ENCODE results near the gene DHCR24. TPM values are rescaled to one million over a fixed set of nuclear protein-coding genes. Genes with fewer than 3 reads are reported as not detected.
A peak's percentile ranks its signal among the peaks of the same experiment; 100 is the strongest.

The DHCR24 gene
- total and polyA plus RNA-seq, 2 donors (not counting 3 experiments of a cell fraction or from before 2014, with no cell fraction given), result 223 to 239 TPM

DNA sequence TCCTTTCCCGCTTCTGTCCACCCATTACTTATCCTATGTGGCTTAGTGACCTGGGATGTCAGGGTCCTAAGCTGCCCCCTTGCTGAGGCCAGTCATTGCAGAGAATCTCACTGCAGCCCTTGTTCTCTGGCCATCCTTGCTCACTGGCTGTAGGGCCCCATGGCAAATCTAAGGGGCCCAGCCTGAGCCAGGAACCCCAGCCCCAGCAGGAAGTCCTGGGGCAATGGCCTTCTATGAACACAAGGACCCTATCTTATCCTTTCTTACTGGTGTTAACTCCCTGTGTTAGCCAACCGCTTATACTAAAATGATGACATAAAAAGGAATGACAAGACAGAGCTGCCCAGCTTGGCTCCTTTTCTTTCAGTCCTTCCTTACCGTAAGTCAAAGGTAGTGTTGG lies 29.9 kb downstream of the DHCR24 start:
- no TSS peak for BruUV-seq (replicated peaks)
- H3K4me1 ChIP-seq (ENCODE audit: control insufficient read depth, extremely low read depth, insufficient read depth, low read length), result peaks cover 7% of the 10 kb centered on the region
- no peak for FAIRE-seq
- H3K36me3 ChIP-seq (ENCODE audit: control insufficient read depth in 2 of 2, extremely low read depth in 1 of 2, insufficient read depth in 2 of 2, low read length in 2 of 2), result peaks cover 15 to 20% of the 10 kb centered on the region in 2 experiments
- ChIA-PET CTCF (no interaction called here), POLR2A (no interaction called here)
- intact Hi-C loops (cut with micrococcal nuclease) (no loop called here), dilution Hi-C loops (cut with MboI; ENCODE audit: extremely low pct_ligation_motif_present, low sequenced_read_pairs) (no loop called here)
- H4K20me1 ChIP-seq (replicated peaks; ENCODE audit: control insufficient read depth, extremely low read depth, insufficient read depth, low read length), result peaks cover 2% of the 10 kb centered on the region
- H3K79me2 ChIP-seq (ENCODE audit: control insufficient read depth, insufficient read depth, low read length), result no peaks in the 10 kb centered on the region
- no peak overlapping the region for H3K4me2 ChIP-seq (ENCODE audit: insufficient read depth, low read length)
- no peak overlapping the region for H3K9ac ChIP-seq (replicated peaks; ENCODE audit: extremely low read depth, insufficient read depth, low read length)
- no peaks in the 10 kb centered on the region for H3K9me3 ChIP-seq (replicated peaks; ENCODE audit: control insufficient read depth, insufficient read depth, low read length)
- no peak for DNase-seq (ENCODE audit: low read depth, low spot score)
- H3K4me3 ChIP-seq (replicated peaks in 1 of 3; ENCODE audit: insufficient read depth in 1 of 3, low read depth in 1 of 3, low read length in 3 of 3), result no peak overlapping the region
- peak overlapping the region; percentile 1 for H3K27ac ChIP-seq (ENCODE audit: insufficient read depth, low read depth, low read length)
- H3K9me1 ChIP-seq (replicated peaks; ENCODE audit: control insufficient read depth, extremely low read depth, insufficient read depth, low read length), result no peaks in the 10 kb centered on the region
- H3K27me3 ChIP-seq (ENCODE audit: control insufficient read depth in 2 of 2, insufficient read depth in 2 of 2, low read length in 2 of 2), result no peaks in the 10 kb centered on the region
- H2AFZ ChIP-seq (ENCODE audit: low read depth, low read length), result no peak overlapping the region
- TF ChIP-seq POLR2A (IDR thresholded peaks at IDR 0.05; ENCODE audit: low read depth, low read length), result no peak
- TF ChIP-seq MYC (IDR thresholded peaks at IDR 0.05; ENCODE audit: low read depth, low read length), result no peak
- TF ChIP-seq POLR2AphosphoS5 (IDR thresholded peaks at IDR 0.05; ENCODE audit: insufficient read depth, low read depth, low read length), result no peak
- TF ChIP-seq, protein P1, sequence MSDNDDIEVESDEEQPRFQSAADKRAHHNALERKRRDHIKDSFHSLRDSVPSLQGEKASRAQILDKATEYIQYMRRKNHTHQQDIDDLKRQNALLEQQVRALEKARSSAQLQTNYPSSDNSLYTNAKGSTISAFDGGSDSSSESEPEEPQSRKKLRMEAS (IDR thresholded peaks at IDR 0.05; ENCODE audit: insufficient read depth, insufficient read length), result no peak

DNA sequence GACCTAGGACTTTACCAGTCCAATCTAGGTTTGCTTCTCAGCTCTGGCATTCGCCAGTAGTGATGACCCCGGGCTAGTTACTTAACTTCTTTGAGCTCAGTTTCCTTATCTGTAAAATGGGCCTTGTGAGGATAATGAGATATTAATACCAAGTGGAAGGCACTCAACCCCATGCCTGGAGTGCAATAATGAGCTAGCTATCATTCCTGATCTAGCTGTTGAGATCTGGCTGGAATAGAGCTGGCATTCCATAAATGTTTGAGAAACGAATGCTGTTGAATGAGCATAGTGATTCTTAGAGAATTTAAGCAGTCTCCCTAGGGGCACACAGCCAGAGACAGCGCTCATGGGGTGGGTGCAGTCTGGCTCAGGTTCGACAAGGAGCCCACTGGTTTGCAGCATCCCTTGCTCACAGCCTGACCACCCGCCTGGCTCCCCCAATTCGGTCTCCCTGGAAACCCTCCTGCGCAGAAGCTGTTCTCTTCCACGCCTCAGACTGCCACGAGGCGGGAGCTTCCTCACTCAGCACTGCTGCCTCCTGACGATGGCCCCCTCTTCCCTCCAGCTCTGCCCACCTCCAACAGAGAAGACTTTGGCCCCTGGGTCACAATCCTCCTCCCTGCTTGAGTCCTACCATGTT lies 32.5 kb downstream of the DHCR24 start:
- H3K79me2 ChIP-seq (ENCODE audit: control insufficient read depth, insufficient read depth, low read length), result no peaks in the 10 kb centered on the region
- intact Hi-C loops (cut with micrococcal nuclease), result no loop called here
- no peaks in the 10 kb centered on the region for H3K27me3 ChIP-seq (ENCODE audit: control insufficient read depth in 2 of 2, insufficient read depth in 2 of 2, low read length in 2 of 2)
- FAIRE-seq (no peak), DNase-seq (ENCODE audit: low read depth, low spot score) (no peak)
- H3K9ac ChIP-seq (replicated peaks; ENCODE audit: extremely low read depth, insufficient read depth, low read length), result no peak overlapping the region
- peaks cover 17 to 36% of the 10 kb centered on the region in 2 experiments for H3K36me3 ChIP-seq (ENCODE audit: control insufficient read depth in 2 of 2, extremely low read depth in 1 of 2, insufficient read depth in 2 of 2, low read length in 2 of 2)
- no peak overlapping the region for H2AFZ ChIP-seq (ENCODE audit: low read depth, low read length)
- no peak overlapping the region for H3K4me3 ChIP-seq (replicated peaks in 1 of 3; ENCODE audit: insufficient read depth in 1 of 3, low read depth in 1 of 3, low read length in 3 of 3)
- H3K9me3 ChIP-seq (replicated peaks; ENCODE audit: control insufficient read depth, insufficient read depth, low read length), result no peaks in the 10 kb centered on the region
- peaks cover 2% of the 10 kb centered on the region for H4K20me1 ChIP-seq (replicated peaks; ENCODE audit: control insufficient read depth, extremely low read depth, insufficient read depth, low read length)
- dilution Hi-C loops (cut with MboI; ENCODE audit: extremely low pct_ligation_motif_present, low sequenced_read_pairs), result no loop called here
- CTCF ChIA-PET, result interaction anchor here (0.7 kb wide), 1 partner anchor 22 kb away, joined by 3 read pairs; no protein-coding TSS in a partner anchor
- no peak overlapping the region for H3K4me2 ChIP-seq (ENCODE audit: insufficient read depth, low read length)
- H3K9me1 ChIP-seq (replicated peaks; ENCODE audit: control insufficient read depth, extremely low read depth, insufficient read depth, low read length), result no peaks in the 10 kb centered on the region
- no peak for TF ChIP-seq MYC (IDR thresholded peaks at IDR 0.05; ENCODE audit: low read depth, low read length)
- TF ChIP-seq POLR2A (IDR thresholded peaks at IDR 0.05; ENCODE audit: low read depth, low read length), result no peak
- TF ChIP-seq FOS (IDR thresholded peaks at IDR 0.05; ENCODE audit: borderline replicate concordance, insufficient read depth, low read length), result no peak
- TF ChIP-seq JUN (IDR thresholded peaks at IDR 0.05; ENCODE audit: borderline replicate concordance, insufficient read depth, insufficient read length, low read depth), result no peak
- TF ChIP-seq, protein P2, sequence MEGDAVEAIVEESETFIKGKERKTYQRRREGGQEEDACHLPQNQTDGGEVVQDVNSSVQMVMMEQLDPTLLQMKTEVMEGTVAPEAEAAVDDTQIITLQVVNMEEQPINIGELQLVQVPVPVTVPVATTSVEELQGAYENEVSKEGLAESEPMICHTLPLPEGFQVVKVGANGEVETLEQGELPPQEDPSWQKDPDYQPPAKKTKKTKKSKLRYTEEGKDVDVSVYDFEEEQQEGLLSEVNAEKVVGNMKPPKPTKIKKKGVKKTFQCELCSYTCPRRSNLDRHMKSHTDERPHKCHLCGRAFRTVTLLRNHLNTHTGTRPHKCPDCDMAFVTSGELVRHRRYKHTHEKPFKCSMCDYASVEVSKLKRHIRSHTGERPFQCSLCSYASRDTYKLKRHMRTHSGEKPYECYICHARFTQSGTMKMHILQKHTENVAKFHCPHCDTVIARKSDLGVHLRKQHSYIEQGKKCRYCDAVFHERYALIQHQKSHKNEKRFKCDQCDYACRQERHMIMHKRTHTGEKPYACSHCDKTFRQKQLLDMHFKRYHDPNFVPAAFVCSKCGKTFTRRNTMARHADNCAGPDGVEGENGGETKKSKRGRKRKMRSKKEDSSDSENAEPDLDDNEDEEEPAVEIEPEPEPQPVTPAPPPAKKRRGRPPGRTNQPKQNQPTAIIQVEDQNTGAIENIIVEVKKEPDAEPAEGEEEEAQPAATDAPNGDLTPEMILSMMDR (IDR thresholded peaks at IDR 0.05; ENCODE audit: extremely low read depth in 1 of 2, insufficient read depth in 1 of 2, low read depth in 1 of 2, low read length in 2 of 2), result no peak
- TF ChIP-seq EZH2 (IDR thresholded peaks at IDR 0.05; ENCODE audit: borderline replicate concordance, low read depth, low read length, severe bottlenecking), result no peak
- TF ChIP-seq, protein P1 (IDR thresholded peaks at IDR 0.05; ENCODE audit: insufficient read depth, insufficient read length), result no peak
- TF ChIP-seq POLR2AphosphoS5 (IDR thresholded peaks at IDR 0.05; ENCODE audit: insufficient read depth, low read depth, low read length), result no peak
- BruUV-seq (replicated peaks), result no TSS peak
- POLR2A ChIA-PET, result no interaction called here
- peaks cover 7% of the 10 kb centered on the region for H3K4me1 ChIP-seq (ENCODE audit: control insufficient read depth, extremely low read depth, insufficient read depth, low read length)
- no peak overlapping the region for H3K27ac ChIP-seq (ENCODE audit: insufficient read depth, low read depth, low read length)

Data from endothelial cell of umbilical vein (primary cell).